Activated CD4-positive, alpha-beta memory T cell treated with anti-CD3 and anti-CD28 coated beads for 36 hours (primary cell): ENCODE data around the gene PCSK5. TPM values are rescaled to one million over a fixed set of nuclear protein-coding genes. Genes with fewer than 3 reads are reported as not detected.

Experiments
- CTCF ChIA-PET: fragments of 350-600 bp; sonication (Branson Sonifier 250); formaldehyde crosslinking; loops from one replicate; lab custom pipeline; 2021; ENCODE audit warnings: antibody characterized with exemption, inconsistent platforms; lab: Charles Lee
- POLR2A ChIA-PET: fragments of 350-600 bp; sonication (Branson Sonifier 250); formaldehyde crosslinking; loops from one replicate; lab custom pipeline; 2021; ENCODE audit warnings: antibody characterized with exemption; lab: Charles Lee
- DNase-seq: peaks from one replicate; pipeline ENCODE4 v3.0.0-alpha.2; 2020
- H3K27ac Mint-ChIP-seq: one replicate; pipeline ENCODE4 v1.8.0; 2021; ENCODE audit warnings: mixed read lengths
- H3K27me3 Mint-ChIP-seq: one replicate; pipeline ENCODE4 v1.8.0; 2021; ENCODE audit warnings: mixed read lengths
- H3K36me3 Mint-ChIP-seq: one replicate; pipeline ENCODE4 v1.8.0; 2021; ENCODE audit warnings: mixed read lengths
- H3K4me1 Mint-ChIP-seq: one replicate; pipeline ENCODE4 v1.8.0; 2021; ENCODE audit warnings: low read depth, mixed read lengths
- H3K4me3 Mint-ChIP-seq: one replicate; pipeline ENCODE4 v1.8.0; 2021; ENCODE audit warnings: mild to moderate bottlenecking, mixed read lengths
- H3K9me3 Mint-ChIP-seq: one replicate; pipeline ENCODE4 v1.8.0; 2021; ENCODE audit warnings: mixed read lengths
- intact Hi-C: fragments of 100-400 bp; cut with micrococcal nuclease; formaldehyde crosslinking; loops from one replicate; pipeline ENCODE4 v1.15.1; 2023
- total RNA-seq, 2 experiments: library from RNA; stranded (reverse); gene quantifications; one replicate each; pipeline ENCODE4 v1.2.3, GENCODE V29; 2021

PCSK5 gene
- total RNA-seq, 2 experiments from 2014 or later, result 2.0 to 2.1 TPM

- Mint-ChIP-seq H3K27me3 (no peaks in the 10 kb centered on the region), H3K4me3 (no peak overlapping the region), H3K4me1 (peaks cover 30% of the 10 kb centered on the region), H3K9me3 (no peaks in the 10 kb centered on the region), H3K27ac (no peak overlapping the region), H3K36me3 (peaks cover 6% of the 10 kb centered on the region)
- CTCF ChIA-PET, result no interaction called here
- intact Hi-C loops, result no loop called here
- POLR2A ChIA-PET, result no interaction called here
- DNase-seq, result no peak
Observed at GRCh38 chr9:75997206-75997605, 106.7 kb downstream of the PCSK5 start.

GRCh38 chr9:75998096-75998780 lies 107.8 kb downstream of the PCSK5 start:
- H3K9me3 Mint-ChIP-seq, result no peaks in the 10 kb centered on the region
- ChIA-PET CTCF (no interaction called here), POLR2A (no interaction called here)
- H3K4me1 Mint-ChIP-seq, result peaks cover 20% of the 10 kb centered on the region
- H3K27me3 Mint-ChIP-seq, result no peaks in the 10 kb centered on the region
- intact Hi-C loops, result no loop called here
- H3K4me3 Mint-ChIP-seq, result no peak overlapping the region
- H3K27ac Mint-ChIP-seq, result no peak overlapping the region
- DNase-seq, result no peak
- H3K36me3 Mint-ChIP-seq, result peaks cover 6% of the 10 kb centered on the region

GRCh38 chr9:76001459-76001858 lies 111.0 kb downstream of the PCSK5 start:
- Mint-ChIP-seq H3K4me1 (peaks cover 21% of the 10 kb centered on the region), H3K36me3 (no peaks in the 10 kb centered on the region), H3K9me3 (no peaks in the 10 kb centered on the region), H3K27ac (no peak overlapping the region), H3K4me3 (no peak overlapping the region), H3K27me3 (no peaks in the 10 kb centered on the region)
- intact Hi-C loops, result no loop called here
- CTCF ChIA-PET, result no interaction called here
- no peak for DNase-seq
- POLR2A ChIA-PET, result no interaction called here

- H3K27ac Mint-ChIP-seq, result no peak overlapping the region
- no peak for DNase-seq
- intact Hi-C loops, result no loop called here
- H3K27me3 Mint-ChIP-seq, result no peaks in the 10 kb centered on the region
- H3K4me1 Mint-ChIP-seq, result peaks cover 24% of the 10 kb centered on the region
- CTCF ChIA-PET, result no interaction called here
- H3K4me3 Mint-ChIP-seq, result no peak overlapping the region
- POLR2A ChIA-PET, result no interaction called here
- H3K9me3 Mint-ChIP-seq, result no peaks in the 10 kb centered on the region
- no peaks in the 10 kb centered on the region for H3K36me3 Mint-ChIP-seq
Observed at GRCh38 chr9:76003041-76003440, 112.6 kb downstream of the PCSK5 start.

- CTCF ChIA-PET, result no interaction called here
- Mint-ChIP-seq H3K4me3 (no peak overlapping the region), H3K36me3 (no peaks in the 10 kb centered on the region), H3K4me1 (peaks cover 27% of the 10 kb centered on the region), H3K9me3 (no peaks in the 10 kb centered on the region), H3K27ac (no peak overlapping the region), H3K27me3 (no peaks in the 10 kb centered on the region)
- intact Hi-C loops, result loop anchor here (1.0 kb wide), 1 partner anchor 12 kb away; no protein-coding TSS in a partner anchor
- POLR2A ChIA-PET, result no interaction called here
- DNase-seq, result no peak
Observed at GRCh38 chr9:76004526-76004925, 114.1 kb downstream of the PCSK5 start.

- ChIA-PET CTCF (no interaction called here), POLR2A (no interaction called here)
- DNase-seq, result no peak
- Mint-ChIP-seq H3K4me3 (no peak overlapping the region), H3K27ac (no peak overlapping the region), H3K9me3 (no peaks in the 10 kb centered on the region), H3K36me3 (no peaks in the 10 kb centered on the region), H3K4me1 (peaks cover 27% of the 10 kb centered on the region), H3K27me3 (no peaks in the 10 kb centered on the region)
- intact Hi-C loops, result no loop called here
Observed at GRCh38 chr9:76007935-76008334, 117.5 kb downstream of the PCSK5 start.

GRCh38 chr9:76013809-76014208 lies 123.3 kb downstream of the PCSK5 start:
- DNase-seq, result no peak
- no peaks in the 10 kb centered on the region for H3K27me3 Mint-ChIP-seq
- H3K9me3 Mint-ChIP-seq, result no peaks in the 10 kb centered on the region
- CTCF ChIA-PET, result interaction anchor here (0.6 kb wide), 1 partner anchor 64 kb away, joined by 3 read pairs; no protein-coding TSS in a partner anchor
- no peaks in the 10 kb centered on the region for H3K36me3 Mint-ChIP-seq
- peaks cover 14% of the 10 kb centered on the region for H3K4me1 Mint-ChIP-seq
- POLR2A ChIA-PET, result interaction anchor here (0.7 kb wide), 1 partner anchor 910 kb away, joined by 3 read pairs; no protein-coding TSS in a partner anchor
- H3K4me3 Mint-ChIP-seq, result no peak overlapping the region
- H3K27ac Mint-ChIP-seq, result no peak overlapping the region
- intact Hi-C loops, result no loop called here

GRCh38 chr9:76018235-76018634 lies 127.8 kb downstream of the PCSK5 start:
- H3K9me3 Mint-ChIP-seq, result no peaks in the 10 kb centered on the region
- no peaks in the 10 kb centered on the region for H3K27me3 Mint-ChIP-seq
- ChIA-PET CTCF (no interaction called here), POLR2A (no interaction called here)
- H3K27ac Mint-ChIP-seq, result no peak overlapping the region
- DNase-seq, result no peak
- peaks cover 42% of the 10 kb centered on the region for H3K4me1 Mint-ChIP-seq
- no peak overlapping the region for H3K4me3 Mint-ChIP-seq
- intact Hi-C loops, result loop anchor here (2.0 kb wide), 1 partner anchor 25 kb away; no protein-coding TSS in a partner anchor
- no peaks in the 10 kb centered on the region for H3K36me3 Mint-ChIP-seq

- ChIA-PET POLR2A (no interaction called here), CTCF (no interaction called here)
- Mint-ChIP-seq H3K27me3 (no peaks in the 10 kb centered on the region), H3K36me3 (no peaks in the 10 kb centered on the region), H3K27ac (no peak overlapping the region), H3K4me1 (peaks cover 47% of the 10 kb centered on the region), H3K4me3 (no peak overlapping the region), H3K9me3 (no peaks in the 10 kb centered on the region)
- DNase-seq, result no peak
- intact Hi-C loops, result loop anchor here (2.0 kb wide), 1 partner anchor 26 kb away; no protein-coding TSS in a partner anchor
Observed at GRCh38 chr9:76018761-76019160, 128.3 kb downstream of the PCSK5 start.

GRCh38 chr9:76020652-76021051 lies 130.2 kb downstream of the PCSK5 start:
- Mint-ChIP-seq H3K4me1 (peaks cover 64% of the 10 kb centered on the region), H3K4me3 (no peak overlapping the region), H3K27me3 (no peaks in the 10 kb centered on the region), H3K36me3 (no peaks in the 10 kb centered on the region), H3K9me3 (no peaks in the 10 kb centered on the region), H3K27ac (no peak overlapping the region)
- ChIA-PET POLR2A (no interaction called here), CTCF (no interaction called here)
- intact Hi-C loops, result loop anchor here (5.0 to 10.0 kb wide), 2 partner anchors 128 to 274 kb away; partner anchors contain the start of gene PCSK5
- no peak for DNase-seq

- Mint-ChIP-seq H3K4me1 (peaks cover 74% of the 10 kb centered on the region), H3K27me3 (no peaks in the 10 kb centered on the region), H3K36me3 (no peaks in the 10 kb centered on the region), H3K4me3 (no peak overlapping the region), H3K9me3 (no peaks in the 10 kb centered on the region), H3K27ac (no peak overlapping the region)
- intact Hi-C loops, result loop anchor here (5.0 to 10.0 kb wide), 2 partner anchors 130 to 272 kb away; partner anchors contain the start of gene PCSK5
- ChIA-PET POLR2A (interaction anchor here (0.7 kb wide), 1 partner anchor 9 kb away, joined by 3 read pairs; no protein-coding TSS in a partner anchor), CTCF (no interaction called here)
- DNase-seq, result no peak
Observed at GRCh38 chr9:76022317-76022716, 131.8 kb downstream of the PCSK5 start.

- CTCF ChIA-PET, result no interaction called here
- H3K4me1 Mint-ChIP-seq, result peaks cover 78% of the 10 kb centered on the region
- peaks cover under 1% of the 10 kb centered on the region for H3K36me3 Mint-ChIP-seq
- DNase-seq, result peak; percentile 39
- peak overlapping the region; percentile 20 for H3K27ac Mint-ChIP-seq
- POLR2A ChIA-PET, result no interaction called here
- intact Hi-C loops, result loop anchor here (2.0 to 10.0 kb wide), 3 partner anchors 93 to 271 kb away; partner anchors contain the start of gene PCSK5
- H3K4me3 Mint-ChIP-seq, result peak overlapping the region; percentile 53
- no peaks in the 10 kb centered on the region for H3K9me3 Mint-ChIP-seq
- H3K27me3 Mint-ChIP-seq, result no peaks in the 10 kb centered on the region
Observed at GRCh38 chr9:76023715-76024195, 133.3 kb downstream of the PCSK5 start.
